Glomerular endothelial cell (primary cell): ENCODE measurements around the gene RAPGEF1. TPM values are rescaled to one million over a fixed set of nuclear protein-coding genes. Genes with fewer than 3 reads are reported as not detected.
A peak's percentile ranks its signal among the peaks of the same experiment; 100 is the strongest.

Experiments used
- DNase-seq: peaks from one replicate; pipeline ENCODE4 v3.0.0-alpha.2; 2011; ENCODE audit warnings: low read depth, low spot score; ENCODE audit errors: extremely low read depth
- total RNA-seq: library from RNA; depleted of rRNA; stranded (reverse); fragments of >200 nt; gene quantifications from 2 replicates; pipeline ENCODE4 v1.2.3, GENCODE V29; 2015

Gene RAPGEF1
- total RNA-seq, 1 donor from 2014 or later: 102 TPM

GRCh38 chr9:131611586-131612315 lies 128.1 kb downstream of the RAPGEF1 start:
- no peak for DNase-seq

- no peak for DNase-seq
These were observed 129.6 kb downstream of the RAPGEF1 start for GRCh38 chr9:131610231-131610761.

- DNase-seq: no peak
These were observed 130.6 kb downstream of the RAPGEF1 start for GRCh38 chr9:131609099-131609830.

GRCh38 chr9:131608493-131609037 lies 131.3 kb downstream of the RAPGEF1 start:
- DNase-seq: peak; percentile 44

DNA sequence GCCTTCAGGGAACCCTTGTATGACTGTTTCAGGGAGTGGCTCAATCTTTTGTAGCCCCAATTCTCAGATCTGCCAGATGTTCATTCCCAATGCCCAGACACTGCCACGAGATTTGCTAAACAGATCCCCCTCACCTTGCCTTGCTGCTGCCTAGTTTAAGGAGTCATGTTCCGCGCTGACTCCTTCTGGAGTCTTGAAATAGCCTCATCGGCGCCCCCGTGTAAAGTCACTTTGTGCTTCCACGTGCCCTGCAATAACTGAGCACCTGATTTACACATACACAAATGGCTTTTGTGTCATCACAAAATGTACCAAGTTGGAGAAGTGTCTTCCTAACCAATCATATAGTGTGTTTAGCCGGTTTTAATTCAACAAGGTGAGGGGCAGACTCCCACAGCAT lies 132.3 kb downstream of the RAPGEF1 start:
- no peak for DNase-seq

- no peak for DNase-seq
These were observed 132.8 kb downstream of the RAPGEF1 start for GRCh38 chr9:131606896-131607567.

DNA sequence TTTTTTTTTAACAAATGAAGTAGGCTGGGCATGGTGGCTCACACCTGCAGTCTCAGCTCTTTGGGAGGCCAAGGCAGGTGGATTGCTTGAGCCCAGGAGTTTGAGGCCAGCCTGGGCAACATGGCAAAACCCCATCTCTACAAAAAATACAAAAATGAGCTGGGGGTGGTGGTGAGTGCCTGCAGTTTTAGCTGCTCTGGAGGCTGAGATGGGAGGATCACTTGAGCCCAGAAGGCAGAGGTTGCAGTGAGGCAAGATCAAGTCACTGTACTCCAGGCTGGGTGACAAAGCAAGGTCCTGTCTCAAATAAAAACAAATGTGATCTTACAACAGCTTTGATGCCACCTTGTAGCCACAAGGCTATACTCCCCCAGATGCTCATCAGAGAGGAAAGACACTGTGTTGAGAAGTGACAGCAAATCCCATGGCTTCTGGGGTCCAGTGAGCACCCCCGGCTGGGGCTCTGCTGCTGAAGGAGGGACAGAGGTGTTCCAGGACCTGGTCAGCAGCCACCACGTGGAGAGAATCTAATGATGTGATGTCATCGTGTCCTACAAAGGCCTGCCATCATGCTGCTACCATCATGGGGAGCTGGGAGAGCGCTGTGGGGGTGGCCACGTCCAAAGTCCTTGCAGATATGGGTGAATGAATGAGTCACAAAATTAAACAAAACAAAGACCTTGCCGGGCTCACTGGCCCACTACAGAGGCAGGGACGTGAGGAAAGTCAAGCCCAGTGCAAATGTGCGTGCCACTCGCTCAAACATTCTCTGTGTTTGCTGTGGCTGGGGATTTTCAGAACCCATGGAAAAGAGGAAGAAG lies 133.9 kb downstream of the RAPGEF1 start:
- no peak for DNase-seq

DNA sequence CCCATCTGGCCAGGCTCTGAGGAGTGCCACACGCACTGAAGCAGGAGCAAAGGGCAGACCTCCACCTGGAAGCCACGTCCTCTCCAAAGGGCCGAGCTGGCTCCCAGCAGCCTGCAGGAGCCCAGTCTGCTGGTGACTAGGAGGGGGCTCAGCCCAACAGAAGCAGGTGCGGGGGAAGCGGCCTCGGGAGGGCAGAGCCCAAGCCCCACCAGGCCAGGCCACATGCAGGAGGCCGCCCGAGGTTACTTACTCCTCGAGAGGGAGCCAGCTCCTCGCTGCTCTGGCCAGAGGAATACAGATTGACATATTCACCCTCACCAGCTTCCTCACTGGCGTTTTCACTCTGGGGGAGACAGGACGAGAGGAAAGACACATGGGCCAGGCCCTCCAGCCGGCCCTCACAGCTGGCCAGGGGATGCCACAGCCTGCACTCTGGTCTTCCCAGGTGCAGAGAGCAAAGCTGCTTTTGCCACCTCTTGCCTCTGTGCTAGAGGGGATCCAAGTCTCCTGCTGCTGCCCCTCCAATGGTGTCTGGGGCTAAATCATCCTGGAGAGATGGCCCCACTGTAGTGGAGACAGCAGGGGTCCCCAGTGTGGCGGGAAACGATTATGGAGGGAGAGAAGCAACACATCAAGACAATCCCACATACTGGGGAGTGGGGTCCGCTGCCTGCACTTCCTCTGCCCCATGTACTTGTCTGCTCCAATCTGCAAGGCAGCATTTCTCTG lies 136.0 kb downstream of the RAPGEF1 start:
- no peak for DNase-seq

- DNase-seq: no peak
These were observed 136.7 kb downstream of the RAPGEF1 start for GRCh38 chr9:131603199-131603598.

DNA sequence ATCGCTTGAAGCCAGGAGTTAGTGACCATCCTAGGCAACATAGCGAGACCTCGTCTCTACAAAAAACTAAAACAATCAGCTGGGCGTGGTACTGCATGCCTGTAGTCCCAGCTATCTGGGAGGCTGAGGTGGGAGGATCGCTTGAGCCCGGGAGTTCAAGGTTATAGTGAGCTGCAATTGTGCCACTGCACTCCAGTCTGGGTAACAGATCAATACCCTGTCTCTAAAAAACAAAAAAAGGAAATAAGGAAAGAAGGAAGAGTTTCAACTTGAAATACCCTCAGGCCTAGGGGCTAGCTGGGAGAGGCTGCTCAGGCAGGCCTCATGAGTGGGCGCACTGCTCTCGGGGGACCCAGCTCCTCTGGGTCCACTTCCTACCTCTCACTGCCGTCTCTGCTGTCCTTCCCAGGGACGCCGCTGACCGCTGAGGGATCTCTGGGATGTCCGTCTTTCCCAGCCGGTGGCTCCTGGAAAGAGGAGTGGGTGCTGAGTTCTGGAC lies 138.1 kb downstream of the RAPGEF1 start:
- DNase-seq: no peak

DNA sequence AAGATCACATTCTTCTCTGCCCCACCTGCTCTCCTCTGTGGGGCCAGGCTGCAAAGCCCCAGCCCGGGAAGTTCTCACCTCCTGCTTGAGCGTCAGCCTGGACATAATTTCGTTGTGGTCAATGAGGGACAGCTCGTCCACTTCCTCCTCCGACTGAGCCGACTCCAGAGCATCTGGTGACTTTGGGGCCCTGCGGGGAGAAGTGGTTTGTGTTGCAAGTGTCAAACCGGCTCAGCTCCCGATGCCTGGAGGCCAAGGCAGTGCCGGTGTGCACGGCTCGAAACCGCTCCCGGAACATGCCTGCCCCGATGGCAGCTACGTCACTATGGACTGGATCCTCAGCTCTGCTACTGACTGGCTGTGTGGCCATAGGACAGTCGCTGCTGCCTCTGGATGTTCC lies 141.8 kb downstream of the RAPGEF1 start:
- DNase-seq: no peak

- no peak for DNase-seq
These were observed 142.6 kb downstream of the RAPGEF1 start for GRCh38 chr9:131597246-131597645.

- DNase-seq: no peak
These were observed 143.5 kb downstream of the RAPGEF1 start for GRCh38 chr9:131596430-131596743.

DNA sequence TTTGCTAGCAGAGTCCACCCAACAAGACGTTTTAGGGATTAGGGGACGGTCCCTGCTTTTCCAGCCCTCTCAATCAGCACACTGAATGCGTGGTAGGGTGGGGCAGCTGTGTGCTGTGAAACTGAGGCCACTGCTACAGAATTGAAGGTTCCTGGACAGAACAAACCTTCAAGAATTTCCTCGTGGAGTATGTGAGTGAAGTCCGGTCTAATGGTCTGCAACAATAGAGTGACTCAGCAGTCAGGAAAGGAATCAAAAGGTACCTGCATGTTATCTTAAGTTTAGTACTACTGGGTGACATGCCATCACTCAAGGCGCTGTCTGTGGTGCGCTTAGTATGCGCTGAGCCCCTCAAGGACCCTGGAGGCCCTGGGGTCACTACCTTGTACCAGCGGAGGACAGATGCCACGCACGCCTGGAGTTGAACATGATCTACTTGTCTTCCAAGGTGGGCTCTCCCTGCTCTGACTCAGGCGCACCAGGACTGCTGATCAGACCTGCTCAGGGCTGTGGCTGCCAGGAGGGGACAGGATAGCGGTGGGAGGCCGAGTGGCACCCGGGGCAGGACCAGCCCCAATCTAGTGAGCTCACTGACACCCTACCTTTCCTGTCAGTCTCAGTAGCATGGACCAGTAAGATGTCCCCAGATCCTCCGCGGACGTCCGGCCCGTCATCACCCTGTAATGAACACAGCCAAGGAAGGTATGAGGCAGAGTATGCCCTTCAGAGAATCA lies 144.0 kb downstream of the RAPGEF1 start:
- DNase-seq: peak; percentile 29

DNA sequence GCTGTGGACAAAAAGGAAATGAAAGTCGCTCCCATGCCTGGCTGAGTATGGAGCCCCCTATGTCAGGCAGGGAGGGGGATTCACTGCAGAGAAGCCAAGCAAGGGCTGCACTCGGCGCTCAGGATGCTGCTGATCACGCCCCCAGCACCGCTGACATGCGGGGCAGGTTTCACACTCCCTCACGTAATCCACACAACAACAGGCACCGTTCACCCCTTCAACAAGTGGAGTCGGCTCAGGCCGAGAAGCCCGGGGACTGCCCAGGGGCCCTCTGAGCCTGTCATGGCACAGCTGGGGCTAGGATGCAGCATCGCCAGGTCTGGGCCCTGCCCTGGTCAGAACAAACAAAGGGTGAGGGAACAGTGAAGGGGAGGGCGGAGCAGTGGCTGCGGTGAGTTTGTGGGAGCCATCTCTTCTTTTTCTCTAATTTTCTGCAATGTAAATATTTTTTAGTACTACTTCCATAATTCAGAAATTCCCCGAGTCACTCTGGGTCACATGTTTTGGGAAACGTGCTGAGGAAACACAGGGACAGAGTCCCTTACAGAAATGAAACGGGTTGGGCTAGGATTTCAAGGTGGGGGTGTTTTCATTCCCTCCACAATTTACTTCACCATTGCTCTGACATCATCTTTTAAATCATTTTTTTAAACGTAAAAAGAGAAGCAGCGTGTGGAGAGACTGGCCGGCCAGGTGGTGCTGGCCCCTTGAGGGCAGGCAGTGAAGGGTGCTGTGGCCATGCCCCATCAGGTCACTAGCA lies 144.8 kb downstream of the RAPGEF1 start:
- DNase-seq: no peak

- DNase-seq: no peak
These were observed 145.8 kb downstream of the RAPGEF1 start for GRCh38 chr9:131593936-131594665.

GRCh38 chr9:131593091-131593820 lies 146.6 kb downstream of the RAPGEF1 start:
- no peak for DNase-seq
